NCI-H748 treated with DMSO at 0.1 percent for 48 hours (cell line): Measurements from ENCODE around the gene SMG6.
"Not testable (repeated sequence)": the region's sequence is repeated elsewhere in the genome, so short reads cannot be mapped to it uniquely, and the experiment has no call there.

Experiments
- DNase-seq: peaks from one replicate; lab custom pipeline; 2025; lab: John Stamatoyannopoulos, UW

The SMG6 gene

DNA sequence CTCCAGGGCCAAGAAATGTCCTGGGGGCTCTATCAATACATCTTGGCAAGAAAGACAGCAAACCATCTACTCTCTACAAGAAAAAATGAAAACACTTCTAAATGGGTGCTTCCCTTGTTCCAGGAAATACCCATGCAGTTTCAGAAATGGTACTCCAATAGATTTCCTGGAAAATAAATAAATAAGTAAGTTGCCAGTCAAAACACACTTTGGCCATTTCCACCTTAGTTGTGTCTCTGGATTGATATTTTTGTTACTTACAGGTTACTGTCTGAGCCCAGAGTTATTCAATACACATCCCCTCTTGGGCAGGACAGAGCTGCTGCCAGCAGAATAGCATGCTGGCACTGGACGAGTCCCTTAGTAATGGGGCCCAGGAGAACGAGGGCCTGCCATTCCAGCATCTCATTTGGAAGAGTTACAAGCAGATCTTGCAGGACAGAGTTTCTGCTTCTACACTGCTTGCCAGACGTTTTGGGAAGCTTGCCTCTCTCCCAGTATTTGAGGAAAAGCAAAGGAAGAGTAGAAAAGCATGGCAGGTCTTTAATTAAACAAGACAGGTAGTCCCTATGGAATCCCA is 100.5 kb downstream of the SMG6 start:
- DNase-seq = no peak

DNA sequence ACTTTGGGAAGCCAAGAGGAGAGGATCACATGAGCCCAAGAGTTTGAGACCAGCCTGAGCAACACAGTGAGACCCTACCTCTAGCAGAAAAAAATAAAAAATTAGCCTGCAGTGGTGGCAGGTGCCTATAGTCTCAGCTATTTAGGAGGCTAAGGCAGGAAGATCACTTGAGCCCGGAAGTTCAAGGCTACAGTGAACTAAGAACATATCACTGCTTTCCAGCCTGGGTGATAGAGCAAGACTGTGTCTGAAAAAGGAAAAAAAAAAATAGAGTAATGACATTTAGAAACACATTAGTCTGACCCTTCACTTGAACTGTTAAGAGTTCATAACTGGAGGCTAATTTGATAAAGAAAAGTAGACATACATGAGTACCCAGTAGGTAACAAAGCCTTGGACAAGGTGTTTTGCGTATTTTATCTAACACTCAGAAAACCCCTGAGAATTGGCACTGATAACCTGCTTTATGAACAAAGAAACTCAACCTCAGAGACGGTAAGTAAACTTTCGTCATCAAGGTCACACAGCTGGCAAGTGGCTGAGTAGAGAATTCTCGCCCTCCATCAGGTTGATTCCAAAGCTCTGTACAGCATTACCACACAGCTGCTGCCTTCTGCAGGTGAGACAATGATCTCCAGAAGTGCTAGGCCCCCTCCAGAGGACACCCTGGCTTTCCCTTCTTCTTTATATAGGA is 101.1 kb downstream of the SMG6 start:
- DNase-seq = no peak

GRCh38 chr17:2199386-2199785 is 104.2 kb downstream of the SMG6 start:
- DNase-seq = not testable (repeated sequence)

DNA sequence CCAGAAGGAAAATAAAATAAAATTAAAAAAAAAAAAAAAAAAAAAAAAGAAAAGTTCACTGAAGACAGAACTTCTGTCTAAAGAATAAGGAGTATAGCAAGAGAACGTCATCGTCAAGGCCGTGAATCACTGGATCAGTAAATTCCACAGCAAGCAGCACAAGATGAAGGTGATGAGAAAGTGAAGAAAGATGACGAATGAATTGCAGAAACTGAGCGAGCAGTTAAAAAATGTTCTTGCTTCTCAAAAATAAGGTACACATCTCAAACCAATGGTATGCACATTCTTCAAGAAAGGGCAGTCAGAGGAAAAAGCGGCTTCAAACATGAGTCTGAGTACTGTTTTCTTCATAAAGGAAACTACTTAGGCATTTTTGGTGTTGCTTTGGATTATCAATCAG is 104.7 kb downstream of the SMG6 start:
- no peak for DNase-seq

- no peak for DNase-seq
Observed at GRCh38 chr17:2197271-2197670, 106.3 kb downstream of the SMG6 start.

DNA sequence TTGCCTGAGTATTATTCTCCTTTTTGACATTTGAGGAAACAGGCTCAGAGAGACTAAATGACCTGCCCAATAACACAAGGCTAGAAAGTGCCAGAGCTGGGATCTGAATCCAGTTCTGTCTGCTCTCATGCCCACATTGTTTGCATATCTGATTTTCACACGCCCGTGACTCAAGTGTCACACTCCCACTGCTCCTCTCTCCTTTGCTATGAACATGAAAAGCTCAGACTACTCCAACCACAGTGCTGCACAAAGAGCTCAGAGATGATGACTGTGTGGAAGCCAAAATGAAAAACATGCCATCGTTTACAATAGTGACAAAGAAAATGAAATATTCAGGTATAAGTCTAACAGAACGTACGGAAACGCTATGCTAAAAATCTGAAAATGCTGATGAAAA is 107.9 kb downstream of the SMG6 start:
- no peak for DNase-seq

- no peak for DNase-seq
Observed at GRCh38 chr17:2194889-2195335, 108.7 kb downstream of the SMG6 start.

GRCh38 chr17:2192367-2193057 is 111.1 kb downstream of the SMG6 start:
- DNase-seq = no peak

GRCh38 chr17:2191785-2192184 is 111.8 kb downstream of the SMG6 start:
- no peak for DNase-seq

GRCh38 chr17:2191227-2191626 is 112.4 kb downstream of the SMG6 start:
- no peak for DNase-seq

DNA sequence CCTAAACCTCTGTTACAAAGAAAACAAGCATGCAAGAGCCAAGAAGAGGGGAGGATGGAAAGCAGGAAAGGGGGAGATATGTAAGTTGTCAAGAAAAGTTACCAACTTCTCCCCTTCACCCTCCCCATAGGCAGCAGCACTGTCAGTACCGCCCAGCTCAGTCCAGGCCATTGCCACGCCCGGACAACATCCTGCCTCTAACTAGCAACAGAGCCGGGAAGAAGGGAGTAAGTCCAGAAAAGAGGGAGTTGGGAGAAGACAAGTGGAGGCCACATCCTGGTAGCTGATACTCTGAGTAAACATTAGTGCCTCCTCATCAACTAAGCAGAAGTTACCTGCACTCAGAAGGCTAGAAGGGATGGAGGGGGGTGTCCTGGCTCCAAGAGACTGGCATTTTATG is 113.6 kb downstream of the SMG6 start:
- no peak for DNase-seq

- no peak for DNase-seq
Observed at GRCh38 chr17:2188971-2189630, 114.5 kb downstream of the SMG6 start.

- DNase-seq = no peak
Observed at GRCh38 chr17:2187758-2188157, 115.8 kb downstream of the SMG6 start.

- no peak for DNase-seq
Observed at GRCh38 chr17:2186937-2187336, 116.6 kb downstream of the SMG6 start.

DNA sequence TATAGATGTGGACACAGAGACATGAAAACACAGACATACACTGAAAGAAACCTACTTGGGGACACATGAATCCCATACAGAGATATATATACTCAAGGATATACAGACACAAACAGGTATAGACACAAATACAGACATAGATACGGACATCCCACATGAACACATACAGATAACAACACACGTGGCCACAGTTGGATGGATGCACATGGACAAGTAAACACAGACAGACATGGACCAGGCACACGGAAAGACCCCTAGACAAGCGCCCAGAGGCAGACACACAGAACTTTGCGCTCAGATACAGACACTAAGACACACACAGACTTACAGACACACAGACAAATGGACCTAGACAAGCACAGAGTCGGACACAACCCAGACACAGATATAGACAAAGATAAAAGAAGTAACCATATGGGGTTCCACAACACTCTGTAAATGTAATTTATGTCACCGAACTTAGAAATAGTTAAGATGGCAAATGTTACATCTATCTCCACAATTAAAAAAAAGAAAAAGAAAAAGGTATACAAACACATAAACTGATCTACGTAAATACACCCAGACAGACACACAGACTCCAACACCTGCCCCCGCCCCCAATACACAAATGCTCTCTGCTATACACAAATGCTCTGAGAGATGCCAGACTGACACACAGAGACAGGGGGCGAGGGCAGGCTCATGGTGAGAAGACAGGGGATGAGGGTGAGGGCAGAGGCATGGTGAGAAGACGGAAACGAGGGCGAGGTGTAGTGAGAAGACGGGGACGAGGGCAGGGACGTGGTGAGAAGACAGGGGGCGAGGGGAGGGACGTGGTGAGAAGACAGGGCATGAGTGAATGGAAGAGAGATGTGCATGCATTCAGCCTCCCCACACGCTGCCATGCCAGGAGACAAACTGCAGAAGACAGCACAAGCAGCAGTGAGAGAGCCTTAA is 118.3 kb downstream of the SMG6 start:
- DNase-seq = no peak

DNA sequence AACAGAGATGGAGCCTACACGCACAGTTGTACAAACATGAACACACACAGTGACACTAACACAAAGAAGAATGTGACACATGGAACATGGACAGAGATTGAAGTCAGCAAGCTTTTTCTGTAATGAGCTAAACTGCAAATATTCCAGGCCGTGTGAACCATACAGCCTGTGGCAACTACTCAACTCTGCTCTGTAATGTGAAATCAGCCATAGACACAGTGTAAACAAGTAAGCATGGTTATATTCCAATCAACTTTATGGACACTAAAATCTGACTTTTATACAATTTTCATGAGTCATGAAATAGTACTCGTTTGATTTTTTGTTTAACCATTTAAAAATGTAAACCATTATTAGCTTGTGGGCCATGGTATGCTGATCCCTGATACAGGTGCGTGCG is 120.2 kb downstream of the SMG6 start:
- no peak for DNase-seq

DNA sequence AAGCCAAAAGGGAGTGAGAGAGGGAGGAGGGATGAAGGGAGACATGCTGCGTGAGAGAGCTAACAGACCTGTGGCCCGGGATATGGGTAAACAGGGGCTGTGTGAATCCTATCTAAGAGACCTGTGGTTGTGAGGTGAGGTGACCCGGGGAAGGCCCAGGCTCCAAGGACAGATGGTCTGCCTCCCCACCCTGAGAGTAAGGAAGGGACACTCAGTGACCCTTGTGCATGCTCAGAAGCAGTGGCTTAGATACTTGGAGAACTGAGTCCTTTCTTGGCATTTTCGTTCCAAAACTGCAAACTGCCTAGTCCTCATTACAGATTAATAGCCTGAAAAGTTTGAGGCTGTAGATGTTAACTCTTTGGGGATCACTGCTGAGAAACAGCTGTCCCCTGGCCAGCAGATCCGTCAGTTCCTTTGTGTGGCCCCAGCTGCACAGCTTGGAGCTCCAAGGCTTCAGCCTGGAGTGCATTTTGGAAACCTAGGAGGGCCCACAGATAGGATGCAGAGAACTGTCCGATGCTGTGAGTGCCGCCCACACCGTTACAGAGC is 121.6 kb downstream of the SMG6 start:
- no peak for DNase-seq

GRCh38 chr17:2181206-2181896 is 122.2 kb downstream of the SMG6 start:
- DNase-seq = no peak

GRCh38 chr17:2180768-2181167 is 122.8 kb downstream of the SMG6 start:
- DNase-seq = no peak

GRCh38 chr17:2179615-2180295 is 123.8 kb downstream of the SMG6 start:
- DNase-seq = no peak
